Keratinocyte (primary cell): Measurements from ENCODE around the gene DCTN4.

Source experiments
- CTCF ChIP-seq, 3 experiments: IDR thresholded peaks in 1 of 3; conservative IDR thresholded peaks in 1 of 3; optimal IDR thresholded peaks in 1 of 3; 2 replicates in 2 of 3; 3 replicates in 1 of 3; pipeline versions ENCODE3 to v1.5.1; 2011; ENCODE audit warnings: low read length in 3 of 3, mild to moderate bottlenecking in 3 of 3, moderate library complexity in 2 of 3, control low read depth in 1 of 3, inconsistent platforms in 1 of 3; ENCODE audit not compliant: insufficient read depth in 2 of 3; ENCODE audit errors: extremely low read depth in 1 of 3
- EZH2 ChIP-seq: IDR thresholded peaks from one replicate; pipeline ENCODE4 v1.6.1; 2012; ENCODE audit warnings: inconsistent platforms, mild to moderate bottlenecking, low read length, moderate library complexity

- TF ChIP-seq CTCF (optimal IDR thresholded peaks at IDR 0.05 in 1 of 3, IDR thresholded peaks at IDR 0.05 in 1 of 3, conservative IDR thresholded peaks at IDR 0.05 in 1 of 3; ENCODE audit: extremely low read depth in 1 of 3, insufficient read depth in 2 of 3, low read length in 3 of 3) (no peak), EZH2 (no peak)
These were observed 69.7 kb downstream of the DCTN4 start for GRCh38 chr5:150689120-150689519.
